ENCODE data around the gene GUF1.

The GUF1 gene

DNA sequence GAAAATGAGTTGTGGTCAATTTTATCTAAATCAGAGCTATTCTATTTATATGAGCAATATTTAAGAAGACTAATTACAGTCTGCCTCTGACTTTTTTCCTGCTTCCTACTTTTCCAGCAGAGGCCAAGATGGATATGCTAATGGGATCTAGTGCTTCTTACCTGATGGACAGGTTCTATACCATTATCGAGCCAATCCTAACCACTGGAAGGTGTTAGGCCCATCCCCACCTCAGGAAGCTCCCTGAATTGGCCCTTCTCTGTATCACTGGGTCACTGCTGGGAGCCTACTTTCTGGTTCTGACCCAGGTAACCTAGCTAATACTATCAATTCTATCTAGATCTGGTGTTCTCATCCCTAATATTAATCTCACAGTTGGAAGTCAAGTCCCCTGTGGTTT, 26.2 kb upstream of the GUF1 start:
- Histone ChIP-seq H3K27me3 (ENCODE audit: insufficient read depth, poor library complexity, severe bottlenecking) (peaks cover 2% of the 10 kb centered on the region), H3K27ac (replicated peaks) (no peak overlapping the region), H3K4me3 (replicated peaks; ENCODE audit: insufficient read depth, low read length) (no peak overlapping the region)
- no peak for TF ChIP-seq CTCF (IDR thresholded peaks at IDR 0.05; ENCODE audit: insufficient read depth, low read length)
- no peak for TF ChIP-seq GABPA (IDR thresholded peaks at IDR 0.05; ENCODE audit: low read depth)
- no peak for TF ChIP-seq SPI1 (IDR thresholded peaks at IDR 0.05; ENCODE audit: borderline replicate concordance, low read depth)
- no peak for DNase-seq (ENCODE audit: low read depth in 1 of 2, low spot score in 1 of 2)

- peaks cover 2% of the 10 kb centered on the region for H3K27me3 ChIP-seq (ENCODE audit: insufficient read depth, poor library complexity, severe bottlenecking)
- TF ChIP-seq SPI1 (IDR thresholded peaks at IDR 0.05; ENCODE audit: borderline replicate concordance, low read depth) (no peak), CTCF (IDR thresholded peaks at IDR 0.05; ENCODE audit: insufficient read depth, low read length) (no peak), GABPA (IDR thresholded peaks at IDR 0.05; ENCODE audit: low read depth) (no peak), POLR2AphosphoS5 (IDR thresholded peaks at IDR 0.05; ENCODE audit: low read depth) (no peak)
- TF ChIP-seq, protein P1, sequence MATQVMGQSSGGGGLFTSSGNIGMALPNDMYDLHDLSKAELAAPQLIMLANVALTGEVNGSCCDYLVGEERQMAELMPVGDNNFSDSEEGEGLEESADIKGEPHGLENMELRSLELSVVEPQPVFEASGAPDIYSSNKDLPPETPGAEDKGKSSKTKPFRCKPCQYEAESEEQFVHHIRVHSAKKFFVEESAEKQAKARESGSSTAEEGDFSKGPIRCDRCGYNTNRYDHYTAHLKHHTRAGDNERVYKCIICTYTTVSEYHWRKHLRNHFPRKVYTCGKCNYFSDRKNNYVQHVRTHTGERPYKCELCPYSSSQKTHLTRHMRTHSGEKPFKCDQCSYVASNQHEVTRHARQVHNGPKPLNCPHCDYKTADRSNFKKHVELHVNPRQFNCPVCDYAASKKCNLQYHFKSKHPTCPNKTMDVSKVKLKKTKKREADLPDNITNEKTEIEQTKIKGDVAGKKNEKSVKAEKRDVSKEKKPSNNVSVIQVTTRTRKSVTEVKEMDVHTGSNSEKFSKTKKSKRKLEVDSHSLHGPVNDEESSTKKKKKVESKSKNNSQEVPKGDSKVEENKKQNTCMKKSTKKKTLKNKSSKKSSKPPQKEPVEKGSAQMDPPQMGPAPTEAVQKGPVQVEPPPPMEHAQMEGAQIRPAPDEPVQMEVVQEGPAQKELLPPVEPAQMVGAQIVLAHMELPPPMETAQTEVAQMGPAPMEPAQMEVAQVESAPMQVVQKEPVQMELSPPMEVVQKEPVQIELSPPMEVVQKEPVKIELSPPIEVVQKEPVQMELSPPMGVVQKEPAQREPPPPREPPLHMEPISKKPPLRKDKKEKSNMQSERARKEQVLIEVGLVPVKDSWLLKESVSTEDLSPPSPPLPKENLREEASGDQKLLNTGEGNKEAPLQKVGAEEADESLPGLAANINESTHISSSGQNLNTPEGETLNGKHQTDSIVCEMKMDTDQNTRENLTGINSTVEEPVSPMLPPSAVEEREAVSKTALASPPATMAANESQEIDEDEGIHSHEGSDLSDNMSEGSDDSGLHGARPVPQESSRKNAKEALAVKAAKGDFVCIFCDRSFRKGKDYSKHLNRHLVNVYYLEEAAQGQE (IDR thresholded peaks at IDR 0.05; ENCODE audit: insufficient replicate concordance, low read depth) = no peak
- no peak overlapping the region for H3K4me3 ChIP-seq (replicated peaks; ENCODE audit: insufficient read depth, low read length)
- DNase-seq (ENCODE audit: low read depth in 1 of 2, low spot score in 1 of 2) = no peak
- H3K27ac ChIP-seq (replicated peaks) = no peak overlapping the region
These were observed 17.8 kb upstream of the GUF1 start for GRCh38 chr4:44660396-44660795.

GRCh38 chr4:44661940-44662622, 16.1 kb upstream of the GUF1 start:
- Histone ChIP-seq H3K4me3 (replicated peaks; ENCODE audit: insufficient read depth, low read length) (no peak overlapping the region), H3K27me3 (ENCODE audit: insufficient read depth, poor library complexity, severe bottlenecking) (no peaks in the 10 kb centered on the region), H3K27ac (replicated peaks) (no peak overlapping the region)
- TF ChIP-seq CTCF (IDR thresholded peaks at IDR 0.05; ENCODE audit: insufficient read depth, low read length) = no peak
- TF ChIP-seq POLR2AphosphoS5 (IDR thresholded peaks at IDR 0.05; ENCODE audit: low read depth) = no peak
- TF ChIP-seq GABPA (IDR thresholded peaks at IDR 0.05; ENCODE audit: low read depth) = no peak
- no peak for TF ChIP-seq SPI1 (IDR thresholded peaks at IDR 0.05; ENCODE audit: borderline replicate concordance, low read depth)
- TF ChIP-seq, protein P1 (IDR thresholded peaks at IDR 0.05; ENCODE audit: insufficient replicate concordance, low read depth) = no peak
- no peak for DNase-seq (ENCODE audit: low read depth in 1 of 2, low spot score in 1 of 2)

GRCh38 chr4:44662623-44663005, 15.6 kb upstream of the GUF1 start:
- no peak for TF ChIP-seq GABPA (IDR thresholded peaks at IDR 0.05; ENCODE audit: low read depth)
- no peak for TF ChIP-seq CTCF (IDR thresholded peaks at IDR 0.05; ENCODE audit: insufficient read depth, low read length)
- TF ChIP-seq, protein P1 (IDR thresholded peaks at IDR 0.05; ENCODE audit: insufficient replicate concordance, low read depth) = no peak
- TF ChIP-seq SPI1 (IDR thresholded peaks at IDR 0.05; ENCODE audit: borderline replicate concordance, low read depth) = peak; percentile 80; the same call in 1 of the 2 replicates
- TF ChIP-seq POLR2AphosphoS5 (IDR thresholded peaks at IDR 0.05; ENCODE audit: low read depth) = no peak
- no peak overlapping the region for H3K4me3 ChIP-seq (replicated peaks; ENCODE audit: insufficient read depth, low read length)
- no peaks in the 10 kb centered on the region for H3K27me3 ChIP-seq (ENCODE audit: insufficient read depth, poor library complexity, severe bottlenecking)
- no peak overlapping the region for H3K27ac ChIP-seq (replicated peaks)
- peak; percentile 11 to 60 for DNase-seq (ENCODE audit: low read depth in 1 of 2, low spot score in 1 of 2)
